CD14-positive monocyte (primary cell): ENCODE results near the gene C12orf75. TPM values are rescaled to one million over a fixed set of nuclear protein-coding genes. Genes with fewer than 3 reads are reported as not detected.
A peak's percentile ranks its signal among the peaks of the same experiment; 100 is the strongest.
"Not testable (repeated sequence)": the region's sequence is repeated elsewhere in the genome, so short reads cannot be mapped to it uniquely, and the experiment has no call there.

Experiments
- DNase-seq, 3 donors: peaks; one replicate each; pipeline ENCODE4 v3.0.0-alpha.2; 2011 to 2022
- H2AFZ ChIP-seq: 2 replicates; pipeline ENCODE4 v1.6.0; 2012; ENCODE audit warnings: mild to moderate bottlenecking, low read depth, low read length, inconsistent platforms; ENCODE audit not compliant: insufficient read depth, poor library complexity, severe bottlenecking
- H3K27ac ChIP-seq, 2 donors: 1 replicate in 1 of 2; 2 replicates in 1 of 2; pipeline ENCODE4 v1.5.1; 2012 to 2013; ENCODE audit warnings: low read length in 2 of 2, control low read depth in 1 of 2, inconsistent platforms in 1 of 2, low read depth in 1 of 2, mild to moderate bottlenecking in 1 of 2
- H3K27me3 ChIP-seq, 2 donors: one replicate each; pipeline versions ENCODE4 v1.6.0 to v1.6.1; 2011 to 2013; ENCODE audit warnings: low read length in 2 of 2; ENCODE audit not compliant: control insufficient read depth in 2 of 2, insufficient read depth in 2 of 2
- H3K36me3 ChIP-seq, 2 donors: replicated peaks in 1 of 2; 1 replicate in 1 of 2; 2 replicates in 1 of 2; pipeline versions ENCODE4 v1.5.1 to v1.6.1; 2012 to 2013; ENCODE audit warnings: low read length in 2 of 2, control low read depth in 1 of 2, inconsistent platforms in 1 of 2, mild to moderate bottlenecking in 1 of 2; ENCODE audit not compliant: insufficient read depth in 2 of 2, control insufficient read depth in 1 of 2
- H3K4me1 ChIP-seq, 2 donors: 1 replicate in 1 of 2; 2 replicates in 1 of 2; pipeline versions ENCODE4 v1.5.1 to v1.6.1; 2012 to 2013; ENCODE audit warnings: low read length in 2 of 2, control low read depth in 1 of 2, inconsistent platforms in 1 of 2, mild to moderate bottlenecking in 1 of 2, moderate library complexity in 1 of 2; ENCODE audit not compliant: insufficient read depth in 2 of 2, control insufficient read depth in 1 of 2
- H3K4me2 ChIP-seq: replicated peaks from 2 replicates; pipeline ENCODE3; 2012; ENCODE audit warnings: low read length, moderate library complexity, mild to moderate bottlenecking; ENCODE audit not compliant: poor library complexity, severe bottlenecking; ENCODE audit errors: extremely low read depth
- H3K4me3 ChIP-seq, 3 experiments: fragments of 200-600 bp in 1 of 3; sonication (generic) in 1 of 3; replicated peaks in 1 of 3; 1 replicate in 2 of 3; 2 replicates in 1 of 3; pipeline ENCODE4 v1.5.1; 2011 to 2013; ENCODE audit warnings: low read length in 3 of 3, mild to moderate bottlenecking in 3 of 3, control low read depth in 2 of 3, low read depth in 2 of 3, inconsistent platforms in 1 of 3, moderate library complexity in 1 of 3
- H3K79me2 ChIP-seq: 2 replicates; pipeline ENCODE4 v1.6.0; 2012; ENCODE audit warnings: mild to moderate bottlenecking, control low read depth, inconsistent platforms, low read length, moderate library complexity; ENCODE audit not compliant: insufficient read depth
- H3K9ac ChIP-seq: 2 replicates; pipeline ENCODE4 v1.6.0; 2017; ENCODE audit warnings: low read length, mild to moderate bottlenecking; ENCODE audit not compliant: insufficient read depth, poor library complexity, severe bottlenecking
- H3K9me3 ChIP-seq, 2 donors: replicated peaks in 1 of 2; 1 replicate in 1 of 2; 2 replicates in 1 of 2; pipeline versions ENCODE4 v1.5.1 to v1.6.1; 2012 to 2013; ENCODE audit warnings: low read length in 2 of 2, control low read depth in 1 of 2; ENCODE audit not compliant: control insufficient read depth in 1 of 2, insufficient read depth in 1 of 2
- H4K20me1 ChIP-seq: 2 replicates; pipeline ENCODE4 v1.6.0; 2012; ENCODE audit warnings: mild to moderate bottlenecking, low read length, control low read depth, moderate library complexity; ENCODE audit not compliant: insufficient read depth
- H3K27ac Mint-ChIP-seq, 7 donors: one replicate each; pipeline ENCODE4 v1.8.0; 2020; ENCODE audit warnings: mild to moderate bottlenecking in 7 of 7, mixed read lengths in 7 of 7, moderate library complexity in 6 of 7, inconsistent platforms in 2 of 7
- H3K27me3 Mint-ChIP-seq, 3 donors: one replicate each; pipeline ENCODE4 v1.8.0; 2021 to 2022; ENCODE audit warnings: low read depth in 3 of 3, mild to moderate bottlenecking in 3 of 3, mixed read lengths in 3 of 3, moderate library complexity in 3 of 3, inconsistent platforms in 1 of 3
- H3K36me3 Mint-ChIP-seq, 2 donors: one replicate each; pipeline ENCODE4 v1.8.0; 2020; ENCODE audit warnings: mixed read lengths in 2 of 2, inconsistent platforms in 1 of 2, mild to moderate bottlenecking in 1 of 2
- H3K4me1 Mint-ChIP-seq: one replicate; pipeline ENCODE4 v1.8.0; 2020; ENCODE audit warnings: mild to moderate bottlenecking, mixed read lengths
- H3K4me3 Mint-ChIP-seq, 2 donors: one replicate each; pipeline ENCODE4 v1.8.0; 2020; ENCODE audit warnings: mild to moderate bottlenecking in 2 of 2, mixed read lengths in 2 of 2, moderate library complexity in 1 of 2
- H3K9me3 Mint-ChIP-seq, 7 donors: one replicate each; pipeline ENCODE4 v1.8.0; 2020 to 2022; ENCODE audit warnings: mixed read lengths in 7 of 7, mild to moderate bottlenecking in 6 of 7, moderate library complexity in 6 of 7, inconsistent platforms in 2 of 7
- WGBS: methylation state at CpG from one replicate; pipeline ENCODE4 v1.1.5; 2013; ENCODE audit warnings: missing lambda C conversion rate; ENCODE audit not compliant: insufficient coverage; 5-methylcytosine and 5-hydroxymethylcytosine counted together
- intact Hi-C, 2 donors: fragments of 100-400 bp; cut with micrococcal nuclease; formaldehyde crosslinking; loops; one replicate each; pipeline versions ENCODE4 v1.15.0 to v1.15.1; 2023
- polyA plus RNA-seq, 3 donors: library from polyadenylated mRNA; depleted of rRNA in 1 of 3; unstranded in 2 of 3; stranded (reverse) in 1 of 3; fragments of 300-500 nt in 2 of 3; fragments of >200 nt in 1 of 3; fragmentation: Illumina TruSeq in 2 of 3; gene quantifications; 1 replicate in 2 of 3; 2 replicates in 1 of 3; pipeline ENCODE4 v1.2.3, GENCODE V29; 2012 to 2021
- TF ChIP-seq, protein P1 (sequence below): fragments of 200-600 bp; IDR thresholded peaks from one replicate; pipeline ENCODE4 v1.8.0; 2022; ENCODE audit warnings: antibody characterized with exemption, mild to moderate bottlenecking

C12orf75 gene
- polyA plus RNA-seq, 3 donors: 0.45 to 0.73 (median 0.73) TPM

DNA sequence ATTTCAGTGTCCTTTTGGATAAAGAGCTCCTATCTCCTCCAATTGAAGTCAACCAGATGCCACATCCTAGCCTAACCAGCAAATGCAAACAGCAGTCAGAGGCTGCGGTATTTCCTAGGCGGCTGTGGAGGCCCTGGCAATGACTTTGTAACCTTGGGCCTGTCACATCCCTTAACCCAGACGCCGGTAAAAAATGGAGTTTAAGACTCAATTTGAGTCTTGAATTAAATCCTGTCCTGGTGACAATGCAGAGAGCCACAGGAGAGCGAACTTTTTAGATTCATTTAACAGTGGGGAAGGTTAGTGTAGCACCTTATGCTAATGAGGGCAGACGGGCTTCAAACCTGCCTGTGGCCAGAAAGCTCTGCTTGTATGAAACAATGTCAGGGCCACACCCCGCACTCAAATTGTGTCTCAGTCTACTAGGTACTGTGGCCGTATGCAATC lies 1.3 kb downstream of the C12orf75 start:
- Histone ChIP-seq H3K27me3 (peaks cover 0 to 4% of the 10 kb centered on the region in 2 donors), H3K79me2 (peaks cover 12% of the 10 kb centered on the region), H3K4me3 (peak overlapping the region in 1 of 3 experiments; percentile 76), H2AFZ (peak overlapping the region; percentile 70), H3K9ac (peak overlapping the region; percentile 57), H3K9me3 (no peaks in the 10 kb centered on the region), H3K27ac (no peak overlapping the region), H3K4me2 (peak overlapping the region; percentile 89), H4K20me1 (no peaks in the 10 kb centered on the region), H3K36me3 (no peaks in the 10 kb centered on the region), H3K4me1 (peaks cover 28 to 34% of the 10 kb centered on the region in 2 donors)
- peak overlapping the region; percentile 80 to 83 for H3K4me3 Mint-ChIP-seq
- H3K27me3 Mint-ChIP-seq: peaks cover 12 to 20% (median 14%) of the 10 kb centered on the region in 3 donors
- H3K4me1 Mint-ChIP-seq: peaks cover 29% of the 10 kb centered on the region
- WGBS: 61% methylated on average over 4 of the region's 8 CpGs
- no peak for DNase-seq
- no peaks in the 10 kb centered on the region for H3K9me3 Mint-ChIP-seq
- no peak overlapping the region for H3K27ac Mint-ChIP-seq
- intact Hi-C loops: no loop called here
- TF ChIP-seq, protein P1, sequence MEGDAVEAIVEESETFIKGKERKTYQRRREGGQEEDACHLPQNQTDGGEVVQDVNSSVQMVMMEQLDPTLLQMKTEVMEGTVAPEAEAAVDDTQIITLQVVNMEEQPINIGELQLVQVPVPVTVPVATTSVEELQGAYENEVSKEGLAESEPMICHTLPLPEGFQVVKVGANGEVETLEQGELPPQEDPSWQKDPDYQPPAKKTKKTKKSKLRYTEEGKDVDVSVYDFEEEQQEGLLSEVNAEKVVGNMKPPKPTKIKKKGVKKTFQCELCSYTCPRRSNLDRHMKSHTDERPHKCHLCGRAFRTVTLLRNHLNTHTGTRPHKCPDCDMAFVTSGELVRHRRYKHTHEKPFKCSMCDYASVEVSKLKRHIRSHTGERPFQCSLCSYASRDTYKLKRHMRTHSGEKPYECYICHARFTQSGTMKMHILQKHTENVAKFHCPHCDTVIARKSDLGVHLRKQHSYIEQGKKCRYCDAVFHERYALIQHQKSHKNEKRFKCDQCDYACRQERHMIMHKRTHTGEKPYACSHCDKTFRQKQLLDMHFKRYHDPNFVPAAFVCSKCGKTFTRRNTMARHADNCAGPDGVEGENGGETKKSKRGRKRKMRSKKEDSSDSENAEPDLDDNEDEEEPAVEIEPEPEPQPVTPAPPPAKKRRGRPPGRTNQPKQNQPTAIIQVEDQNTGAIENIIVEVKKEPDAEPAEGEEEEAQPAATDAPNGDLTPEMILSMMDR: no peak
- no peaks in the 10 kb centered on the region for H3K36me3 Mint-ChIP-seq

DNA sequence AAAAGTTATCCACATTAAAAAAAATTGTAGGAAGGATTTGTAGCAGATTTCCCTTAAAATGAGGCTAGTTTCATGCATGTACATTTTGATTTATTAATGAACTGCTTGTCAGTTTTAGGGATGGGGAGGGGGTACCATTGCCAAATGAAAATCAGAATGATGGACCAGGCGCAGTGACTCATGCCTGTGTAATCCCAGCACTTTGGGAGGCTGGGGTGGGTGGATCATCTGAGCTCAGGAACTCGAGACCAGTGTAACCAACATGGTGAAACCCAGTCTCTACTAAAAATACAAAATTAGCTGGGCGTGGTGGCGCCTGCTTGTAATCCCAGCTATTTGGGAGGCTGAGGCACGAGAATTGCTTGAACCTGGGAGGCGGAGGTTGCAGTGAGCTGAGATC lies 1.8 kb downstream of the C12orf75 start:
- Mint-ChIP-seq H3K4me3 (peak overlapping the region in 1 of 2 donors; percentile 12), H3K27me3 (peaks cover 12 to 20% (median 14%) of the 10 kb centered on the region in 3 donors), H3K4me1 (peaks cover 30% of the 10 kb centered on the region)
- H4K20me1 ChIP-seq, H3K36me3 Mint-ChIP-seq, H3K9ac ChIP-seq, H2AFZ ChIP-seq, H3K36me3 ChIP-seq, DNase-seq, H3K27ac ChIP-seq, H3K4me3 ChIP-seq, H3K4me2 ChIP-seq, H3K27ac Mint-ChIP-seq, H3K9me3 Mint-ChIP-seq, intact Hi-C loops, H3K27me3 ChIP-seq, H3K9me3 ChIP-seq: not testable (repeated sequence)
- 82% methylated on average over 5 of the region's 6 CpGs for WGBS
- Histone ChIP-seq H3K79me2 (peaks cover 12% of the 10 kb centered on the region), H3K4me1 (peaks cover 30 to 38% of the 10 kb centered on the region in 2 donors)
